ENCODE data around the gene ZSWIM9. TPM values are rescaled to one million over a fixed set of nuclear protein-coding genes. Genes with fewer than 3 reads are reported as not detected.

ZSWIM9 gene
- total and polyA plus RNA-seq, 2 donors (not counting 1 experiment from before 2014, with no cell fraction given), result 0.39 to 5.1 TPM

- H4K20me1 ChIP-seq (ENCODE audit: control insufficient read depth, extremely low read depth, insufficient read depth, low read length), result no peaks in the 10 kb centered on the region
- no peaks in the 10 kb centered on the region for H3K4me1 ChIP-seq (ENCODE audit: control insufficient read depth, extremely low read depth, insufficient read depth, low read length)
- no peaks in the 10 kb centered on the region for H3K9me3 ChIP-seq (ENCODE audit: control insufficient read depth, insufficient read depth, low read depth, low read length)
- H2AFZ ChIP-seq (ENCODE audit: low read length), result no peak overlapping the region
- H3K27ac ChIP-seq (ENCODE audit: insufficient read depth, low read length), result no peak overlapping the region
- no peaks in the 10 kb centered on the region for H3K79me2 ChIP-seq (ENCODE audit: control insufficient read depth, insufficient read depth, low read length)
- TF ChIP-seq CTCF (conservative IDR thresholded peaks at IDR 0.05 in 1 of 2, IDR thresholded peaks at IDR 0.05 in 1 of 2; ENCODE audit: low read depth in 1 of 2, low read length in 2 of 2), result no peak
- TF ChIP-seq EZH2 (IDR thresholded peaks at IDR 0.05; ENCODE audit: low read length, missing control alignments), result no peak
- no peak for DNase-seq (ENCODE audit: low read depth in 2 of 2)
- H3K27me3 ChIP-seq (ENCODE audit: control insufficient read depth, insufficient read depth, low read length), result no peaks in the 10 kb centered on the region
- H3K9ac ChIP-seq (ENCODE audit: insufficient read depth, low read length), result no peak overlapping the region
- no peak overlapping the region for H3K4me2 ChIP-seq (ENCODE audit: extremely low read depth, insufficient read depth, low read length)
- peaks cover 4% of the 10 kb centered on the region for H3K36me3 ChIP-seq (ENCODE audit: control insufficient read depth, insufficient read depth, low read length)
- no peak overlapping the region for H3K4me3 ChIP-seq (replicated peaks in 1 of 4; ENCODE audit: control extremely low read depth in 1 of 4, insufficient read depth in 1 of 4, low read depth in 3 of 4, low read length in 4 of 4)
Measured at GRCh38 chr19:48181505-48181904, 11.0 kb downstream of the ZSWIM9 start.

- Histone ChIP-seq H3K9ac (ENCODE audit: insufficient read depth, low read length) (no peak overlapping the region), H3K4me3 (replicated peaks in 1 of 4; ENCODE audit: control extremely low read depth in 1 of 4, insufficient read depth in 1 of 4, low read depth in 3 of 4, low read length in 4 of 4) (no peak overlapping the region), H3K36me3 (ENCODE audit: control insufficient read depth, insufficient read depth, low read length) (peaks cover 4% of the 10 kb centered on the region), H4K20me1 (ENCODE audit: control insufficient read depth, extremely low read depth, insufficient read depth, low read length) (no peaks in the 10 kb centered on the region), H3K79me2 (ENCODE audit: control insufficient read depth, insufficient read depth, low read length) (no peaks in the 10 kb centered on the region), H3K9me3 (ENCODE audit: control insufficient read depth, insufficient read depth, low read depth, low read length) (no peaks in the 10 kb centered on the region), H3K4me2 (ENCODE audit: extremely low read depth, insufficient read depth, low read length) (no peak overlapping the region), H3K27me3 (ENCODE audit: control insufficient read depth, insufficient read depth, low read length) (no peaks in the 10 kb centered on the region), H3K27ac (ENCODE audit: insufficient read depth, low read length) (no peak overlapping the region), H3K4me1 (ENCODE audit: control insufficient read depth, extremely low read depth, insufficient read depth, low read length) (no peaks in the 10 kb centered on the region), H2AFZ (ENCODE audit: low read length) (no peak overlapping the region)
- DNase-seq (ENCODE audit: low read depth in 2 of 2), result no peak
- TF ChIP-seq EZH2 (IDR thresholded peaks at IDR 0.05; ENCODE audit: low read length, missing control alignments) (no peak), CTCF (conservative IDR thresholded peaks at IDR 0.05 in 1 of 2, IDR thresholded peaks at IDR 0.05 in 1 of 2; ENCODE audit: low read depth in 1 of 2, low read length in 2 of 2) (no peak)
Measured at GRCh38 chr19:48182434-48182833, 12.0 kb downstream of the ZSWIM9 start.

GRCh38 chr19:48183356-48183755, 12.9 kb downstream of the ZSWIM9 start:
- Histone ChIP-seq H3K79me2 (ENCODE audit: control insufficient read depth, insufficient read depth, low read length) (no peaks in the 10 kb centered on the region), H3K4me1 (ENCODE audit: control insufficient read depth, extremely low read depth, insufficient read depth, low read length) (no peaks in the 10 kb centered on the region), H3K9me3 (ENCODE audit: control insufficient read depth, insufficient read depth, low read depth, low read length) (no peaks in the 10 kb centered on the region), H3K4me2 (ENCODE audit: extremely low read depth, insufficient read depth, low read length) (no peak overlapping the region), H4K20me1 (ENCODE audit: control insufficient read depth, extremely low read depth, insufficient read depth, low read length) (no peaks in the 10 kb centered on the region), H3K9ac (ENCODE audit: insufficient read depth, low read length) (no peak overlapping the region), H3K36me3 (ENCODE audit: control insufficient read depth, insufficient read depth, low read length) (peaks cover 5% of the 10 kb centered on the region), H3K4me3 (replicated peaks in 1 of 4; ENCODE audit: control extremely low read depth in 1 of 4, insufficient read depth in 1 of 4, low read depth in 3 of 4, low read length in 4 of 4) (no peak overlapping the region), H3K27ac (ENCODE audit: insufficient read depth, low read length) (no peak overlapping the region), H2AFZ (ENCODE audit: low read length) (no peak overlapping the region), H3K27me3 (ENCODE audit: control insufficient read depth, insufficient read depth, low read length) (no peaks in the 10 kb centered on the region)
- TF ChIP-seq CTCF (conservative IDR thresholded peaks at IDR 0.05 in 1 of 2, IDR thresholded peaks at IDR 0.05 in 1 of 2; ENCODE audit: low read depth in 1 of 2, low read length in 2 of 2) (no peak), EZH2 (IDR thresholded peaks at IDR 0.05; ENCODE audit: low read length, missing control alignments) (no peak)
- no peak for DNase-seq (ENCODE audit: low read depth in 2 of 2)

Data from fibroblast of lung (primary cell).